Non-pigmented ciliary epithelial cell (primary cell): ENCODE data around the gene BTBD9.
A peak's percentile ranks its signal among the peaks of the same experiment; 100 is the strongest.

Experiments used
- DNase-seq: peaks from one replicate; pipeline ENCODE4 v3.0.0-alpha.2; 2010; ENCODE audit warnings: low read depth

BTBD9 gene

DNA sequence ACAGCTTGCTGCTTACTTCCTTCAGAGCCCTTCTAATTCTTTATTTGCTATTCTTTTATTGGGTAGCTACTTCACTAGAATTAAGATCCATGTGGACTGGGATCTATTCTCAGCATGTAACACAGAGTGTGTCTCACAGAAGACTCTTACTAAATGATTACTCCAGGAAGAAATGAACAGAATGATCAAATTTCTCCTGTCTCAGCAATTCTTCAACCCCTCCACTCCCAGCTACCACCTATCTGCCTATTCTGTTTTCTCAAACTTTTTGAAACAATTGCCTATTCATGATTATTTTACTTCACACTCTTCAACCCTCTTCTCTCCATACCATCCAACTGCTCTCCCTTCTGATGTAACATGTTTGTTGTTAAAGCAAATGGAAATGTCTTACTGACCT, 132.6 kb downstream of the BTBD9 start:
- DNase-seq: no peak

DNA sequence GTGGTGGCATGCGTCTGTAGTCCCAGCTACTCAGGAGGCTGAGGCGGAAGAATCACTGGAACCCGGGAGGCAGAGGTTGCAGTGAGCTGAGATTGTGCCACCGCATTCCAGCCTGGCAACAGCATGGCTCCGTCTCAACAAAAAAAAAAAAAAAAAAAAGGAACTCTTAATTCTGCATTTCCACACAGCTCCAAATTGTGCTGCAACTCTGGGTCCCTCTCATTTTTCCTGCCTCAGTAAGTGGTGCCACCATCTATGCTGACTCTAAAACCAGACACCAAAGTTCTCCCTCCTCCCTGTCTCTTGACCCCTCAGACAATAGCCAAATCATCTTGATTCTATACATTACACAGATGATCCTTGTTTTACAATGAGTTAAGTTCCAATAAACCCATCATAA, 133.9 kb downstream of the BTBD9 start:
- DNase-seq: no peak

DNA sequence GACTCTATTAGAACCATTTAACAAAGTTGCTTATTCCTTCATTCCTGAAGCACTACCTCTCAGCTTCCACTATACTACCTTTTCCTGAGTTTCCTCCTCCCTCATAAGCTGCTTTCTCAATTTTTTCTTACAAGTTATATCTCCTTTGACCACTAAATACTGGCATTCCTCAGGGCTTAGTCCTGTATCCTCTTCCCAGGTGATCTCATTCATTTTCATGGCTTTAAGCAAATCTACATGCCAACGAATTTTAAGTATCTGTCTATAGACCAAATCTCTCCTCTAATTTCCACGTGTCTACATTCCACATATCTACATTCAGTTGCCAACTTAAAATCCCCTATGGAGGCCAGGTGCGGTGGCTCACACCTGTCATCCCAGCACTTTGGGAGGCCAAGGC, 134.7 kb downstream of the BTBD9 start:
- no peak for DNase-seq

DNA sequence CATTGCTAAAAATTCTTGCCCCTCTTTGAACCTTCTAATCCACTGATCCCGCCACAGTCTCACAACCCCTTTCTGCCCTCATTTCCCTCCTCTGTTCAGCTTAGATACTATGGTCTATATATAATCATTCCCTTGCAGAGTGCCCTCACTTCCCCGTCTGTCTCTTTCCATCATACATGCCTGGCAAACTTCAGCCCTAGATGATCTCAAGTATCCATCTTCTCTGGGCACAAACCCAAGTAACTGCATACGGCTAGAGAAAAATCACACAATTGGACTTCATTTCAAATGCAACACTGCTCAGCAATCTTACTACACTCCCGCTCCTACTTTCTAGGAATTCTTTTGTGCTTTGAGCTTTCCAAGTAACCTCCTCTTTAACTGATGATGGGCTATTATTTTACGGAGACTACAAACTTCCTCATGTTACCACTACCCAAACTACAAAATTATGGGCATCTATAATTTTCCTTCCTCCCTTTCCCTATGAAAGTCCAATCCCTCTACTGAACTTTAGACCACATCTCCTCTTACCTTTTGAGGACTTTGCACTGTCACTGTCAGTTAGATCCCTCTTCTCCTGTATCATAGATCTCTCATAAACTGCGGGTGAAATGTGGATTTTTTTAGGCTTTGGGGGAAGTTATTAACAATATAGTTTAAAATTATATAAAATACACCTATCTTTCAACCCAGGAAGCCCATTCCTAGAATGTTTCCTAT, 135.6 kb downstream of the BTBD9 start:
- no peak for DNase-seq

DNA sequence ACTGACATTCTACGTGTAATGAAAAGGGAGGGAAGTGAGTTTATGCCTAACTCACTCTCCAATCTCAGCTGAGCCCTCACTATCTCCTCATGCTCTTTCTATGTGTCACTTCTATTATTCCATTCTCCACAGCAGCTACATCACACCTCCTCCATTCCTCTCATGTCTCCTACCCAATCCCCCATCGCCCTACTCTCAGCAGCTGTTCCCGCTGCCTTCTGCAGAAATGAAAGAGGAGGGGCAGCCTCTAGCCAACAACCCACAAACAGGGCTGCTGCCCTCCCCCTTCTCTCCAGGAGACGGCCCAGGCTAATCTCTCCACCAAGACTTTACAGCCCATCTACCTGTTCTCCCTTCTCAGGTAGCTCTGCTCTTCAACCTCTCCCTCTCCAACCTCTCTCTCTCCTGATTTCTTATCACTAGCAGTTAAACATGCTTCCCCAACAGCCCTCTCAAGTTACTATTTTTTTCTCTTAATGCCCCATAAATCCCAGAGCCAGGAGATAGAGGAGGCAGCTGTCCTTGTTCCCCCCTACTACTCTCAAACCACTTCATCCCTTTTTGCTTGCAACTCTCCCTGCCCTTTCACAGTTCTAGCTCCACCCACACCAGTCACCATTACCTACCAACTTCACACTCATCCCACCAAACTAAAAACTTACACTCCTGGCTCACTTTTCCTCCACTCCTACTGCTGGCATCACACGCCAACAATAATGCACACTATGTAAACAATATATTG, 136.5 kb downstream of the BTBD9 start:
- DNase-seq: no peak

DNA sequence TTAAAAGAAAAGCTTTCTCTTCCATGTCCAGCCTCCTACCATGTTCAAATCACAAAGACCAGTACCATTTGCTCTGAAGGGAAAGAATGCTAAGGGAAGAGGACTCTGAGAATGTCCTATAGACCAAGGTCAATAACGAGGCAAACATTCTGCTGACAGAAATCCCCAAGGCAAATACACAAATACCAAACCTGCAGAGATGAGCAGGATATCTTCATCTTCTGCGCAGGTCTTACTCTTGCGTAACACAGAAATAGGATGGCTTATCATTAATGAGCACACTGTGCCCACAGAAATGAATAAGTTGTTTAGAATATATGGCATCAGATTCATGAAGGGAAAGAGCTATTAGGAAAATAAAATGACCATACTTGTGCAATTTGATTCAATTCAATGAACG, 137.3 kb downstream of the BTBD9 start:
- no peak for DNase-seq

DNA sequence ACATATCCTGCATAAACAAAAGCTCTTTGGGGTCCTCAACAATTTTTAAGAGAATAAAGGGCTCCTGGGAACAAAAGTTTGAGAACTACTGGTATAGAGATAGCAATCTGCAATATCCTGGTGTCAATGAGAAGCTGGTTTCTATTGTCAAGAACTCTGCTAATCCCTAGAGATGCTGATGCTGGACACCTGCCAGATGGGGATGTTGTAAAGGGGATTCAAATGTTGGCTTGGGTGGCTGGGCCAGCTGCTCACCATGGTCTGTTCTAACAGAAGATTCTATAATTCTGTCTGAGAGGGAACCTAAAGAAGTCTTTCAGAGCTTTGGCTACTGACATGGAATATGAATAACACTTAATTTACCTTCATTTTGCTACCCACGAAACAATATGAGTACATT, 137.8 kb downstream of the BTBD9 start:
- DNase-seq: no peak

DNA sequence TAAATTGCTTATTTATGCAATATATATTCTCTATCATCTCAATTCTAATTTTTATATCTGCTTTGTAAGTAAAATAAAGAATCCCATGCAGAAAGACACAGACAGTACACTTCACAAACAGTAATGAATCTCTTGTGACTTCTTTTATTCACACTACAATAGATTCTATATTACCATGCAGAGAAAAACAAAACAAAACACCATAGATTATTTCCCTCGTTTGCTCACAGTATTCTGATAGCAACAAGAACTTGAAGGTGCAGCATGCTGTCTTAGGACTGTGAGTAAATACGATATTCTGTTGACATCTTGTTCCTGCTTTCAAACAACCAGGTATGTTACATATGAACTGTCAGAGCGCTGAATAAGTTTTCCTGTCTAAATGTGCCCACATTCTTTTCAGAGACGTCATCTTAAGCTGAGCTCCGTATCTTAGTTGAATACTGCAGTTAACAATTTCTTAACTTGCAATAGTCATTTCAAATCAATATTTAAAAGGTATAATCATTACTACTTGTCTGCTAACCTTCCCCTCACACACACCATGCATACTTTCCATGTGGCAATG, 140.1 kb downstream of the BTBD9 start:
- no peak for DNase-seq

DNA sequence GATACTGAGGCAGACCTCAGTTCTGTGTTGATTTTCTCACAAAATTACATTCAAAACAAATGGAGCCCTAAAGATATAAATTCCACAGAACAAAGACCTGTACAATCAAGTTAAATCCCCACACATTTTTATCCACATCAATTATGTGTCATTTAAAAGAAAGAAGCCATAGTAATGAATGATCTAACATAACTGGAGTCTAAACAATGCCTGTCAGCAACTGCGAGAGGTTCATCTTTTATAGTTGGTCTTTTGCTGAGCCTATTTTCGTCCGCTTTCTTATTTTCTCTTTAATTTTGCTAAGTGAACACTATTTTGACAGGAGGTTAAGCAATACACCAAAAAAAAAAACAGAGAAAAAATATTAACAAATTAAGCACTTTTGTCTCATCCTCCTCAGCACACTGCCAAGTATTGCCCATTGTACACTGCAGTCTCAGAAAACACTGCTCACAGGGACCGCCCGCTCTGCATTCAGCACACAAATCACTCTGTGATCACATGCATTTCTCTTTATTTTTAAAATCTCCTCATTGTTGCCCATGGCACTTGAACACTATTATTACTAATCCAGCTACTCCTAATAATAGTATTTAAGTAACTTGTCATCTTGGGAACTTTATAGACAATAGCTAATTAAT, 140.8 kb downstream of the BTBD9 start:
- DNase-seq: no peak

DNA sequence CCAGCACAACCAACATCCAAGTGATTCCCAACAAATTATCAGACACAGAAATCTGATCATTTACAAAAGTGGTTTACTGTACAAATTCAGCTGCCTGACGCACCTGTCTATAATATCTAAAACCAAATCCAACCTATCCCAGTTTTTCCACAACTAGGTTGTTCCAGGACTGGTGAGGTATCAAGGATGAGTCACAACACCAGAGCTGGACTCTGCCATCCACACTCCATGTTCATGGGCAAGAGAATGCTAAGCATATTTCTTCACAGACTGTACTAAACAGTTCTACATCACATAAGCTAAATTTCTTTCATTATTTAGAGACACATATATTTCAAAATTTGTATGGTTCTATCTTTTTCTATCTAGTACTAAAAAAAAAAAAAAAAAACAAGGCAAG, 141.6 kb downstream of the BTBD9 start:
- DNase-seq: no peak

DNA sequence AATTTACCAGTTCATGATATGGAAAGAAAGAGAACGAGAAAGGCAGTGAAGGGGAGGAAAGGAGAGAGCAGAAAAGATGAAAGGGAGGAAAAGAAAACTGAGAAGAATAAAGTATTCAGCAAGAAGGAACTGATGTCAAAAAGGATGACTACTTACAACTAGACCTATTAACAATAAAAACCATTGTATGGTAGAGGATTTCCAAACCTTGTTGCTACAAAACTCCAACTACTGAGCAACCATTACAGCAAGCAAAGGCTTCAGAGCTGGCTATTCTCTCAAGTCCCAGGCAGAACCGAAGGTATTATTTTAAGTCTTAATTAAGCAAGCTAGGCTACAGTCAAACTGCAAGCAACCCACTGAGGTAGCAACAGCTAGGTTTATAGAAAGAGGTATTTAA, 142.2 kb downstream of the BTBD9 start:
- no peak for DNase-seq

DNA sequence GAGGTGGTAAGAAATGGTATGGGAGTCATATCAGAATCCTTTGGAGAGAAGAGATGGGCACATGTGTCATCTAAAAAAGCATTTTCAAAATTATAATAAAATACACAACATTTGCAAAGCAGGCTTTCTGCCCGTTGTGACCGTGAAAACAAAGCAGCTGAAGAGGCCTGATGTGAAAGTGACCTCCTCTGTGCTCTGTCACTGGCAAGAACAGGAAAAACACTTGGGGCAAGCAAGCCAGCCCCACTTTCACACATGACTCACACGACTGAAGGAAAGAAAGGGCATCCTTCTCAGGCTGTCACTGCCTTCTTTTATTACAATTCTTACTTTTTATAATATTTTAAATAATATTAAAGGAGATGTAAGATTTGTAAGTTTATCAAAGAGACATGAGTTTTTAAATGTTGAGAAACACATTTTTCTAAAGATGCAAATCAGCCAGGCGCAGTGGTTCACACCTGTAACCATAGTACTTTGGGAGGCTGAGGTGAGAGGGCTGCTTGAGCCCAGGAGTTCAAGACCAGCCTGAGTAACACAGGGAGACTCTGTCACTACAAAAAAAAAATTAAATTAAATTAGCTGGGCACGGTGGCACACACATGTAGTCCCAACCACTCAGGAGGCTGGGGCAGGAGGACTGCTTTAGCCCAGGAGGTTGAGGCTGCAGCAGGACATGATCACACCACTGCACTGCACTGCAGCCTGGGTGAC, 143.7 kb downstream of the BTBD9 start:
- no peak for DNase-seq

DNA sequence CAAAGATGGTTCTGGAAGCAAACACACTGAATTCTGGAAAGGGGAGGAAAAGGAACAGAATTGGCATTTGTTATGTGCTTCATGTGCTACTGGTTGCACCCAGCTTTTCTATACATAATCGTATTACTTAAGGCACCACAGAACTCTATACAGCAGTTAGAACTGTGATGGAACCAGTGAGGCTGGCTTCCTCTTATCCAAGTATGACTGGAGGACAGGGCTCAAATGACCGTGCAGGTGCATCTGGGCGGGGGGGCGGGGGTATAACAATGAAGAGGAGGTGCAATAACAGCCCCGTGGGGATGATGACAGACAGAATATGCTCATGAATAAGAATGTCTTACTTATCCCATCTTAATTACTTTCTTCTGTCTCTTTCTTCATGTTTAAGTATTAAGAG, 144.2 kb downstream of the BTBD9 start:
- DNase-seq: no peak

DNA sequence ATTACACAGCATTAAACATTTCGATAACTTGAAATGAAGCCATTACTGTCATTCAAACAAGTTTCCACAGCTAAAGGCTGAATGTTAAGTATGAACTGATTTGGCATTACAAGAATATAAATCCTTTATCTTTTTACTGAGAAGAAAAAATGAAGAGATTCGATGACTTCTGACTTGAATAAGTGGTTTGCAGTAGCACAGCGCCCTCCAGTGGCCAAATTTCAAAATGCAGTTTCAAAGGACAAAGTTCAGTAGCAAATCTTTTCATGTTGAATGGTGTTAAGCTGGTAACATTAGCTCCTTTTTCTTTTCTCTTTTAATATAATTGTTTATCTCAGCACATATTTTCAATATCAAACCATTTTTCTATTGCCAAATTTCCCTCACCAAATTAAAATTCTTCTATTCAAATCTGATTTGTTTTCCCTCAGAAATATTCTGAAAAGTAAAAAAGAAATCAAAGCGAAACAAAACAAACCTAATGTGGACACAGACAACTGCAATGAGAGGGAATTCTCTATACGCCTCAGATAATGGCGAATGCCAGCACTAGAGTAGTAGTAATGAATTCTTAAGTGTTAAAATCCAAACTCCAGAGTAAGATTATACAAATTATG, 145.7 kb downstream of the BTBD9 start:
- no peak for DNase-seq

DNA sequence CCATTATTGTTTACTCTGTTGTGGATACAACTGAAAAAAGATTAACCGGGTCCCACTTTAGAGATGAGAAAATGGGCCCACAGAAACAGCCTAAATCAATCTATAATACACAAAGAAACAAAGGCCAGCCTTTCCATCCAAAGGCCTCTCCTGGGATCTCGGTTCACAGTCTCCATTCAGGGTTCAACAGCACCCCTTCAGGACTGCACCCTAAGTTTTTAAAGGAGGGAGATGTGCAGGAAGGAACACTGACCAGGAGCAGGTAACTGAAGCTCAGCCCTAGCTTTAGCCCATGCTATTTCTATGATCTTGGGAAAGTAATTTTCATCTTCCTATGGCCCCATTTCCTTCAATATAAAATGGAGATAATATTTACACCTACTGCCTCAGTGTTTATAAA, 147.7 kb downstream of the BTBD9 start:
- no peak for DNase-seq

DNA sequence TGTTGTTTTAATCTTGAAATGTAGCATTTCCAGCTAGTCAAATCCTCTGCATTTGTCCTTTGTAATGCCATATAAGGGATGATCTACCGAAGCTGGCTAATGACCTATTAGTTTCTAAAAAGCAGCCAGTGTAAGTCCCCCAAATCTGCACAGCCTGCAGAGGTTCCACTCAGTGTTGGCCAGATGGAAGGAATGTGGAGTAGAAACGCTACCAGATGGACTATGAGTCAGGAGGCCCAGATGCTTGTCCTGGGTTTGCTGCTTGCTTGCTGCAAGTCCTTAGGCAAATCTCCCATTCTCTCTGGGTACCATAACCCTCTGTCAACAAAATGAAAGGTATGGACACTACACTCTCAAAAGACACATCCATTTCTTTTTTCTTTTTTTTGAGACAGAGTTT, 149.8 kb downstream of the BTBD9 start:
- peak; percentile 46 for DNase-seq

DNA sequence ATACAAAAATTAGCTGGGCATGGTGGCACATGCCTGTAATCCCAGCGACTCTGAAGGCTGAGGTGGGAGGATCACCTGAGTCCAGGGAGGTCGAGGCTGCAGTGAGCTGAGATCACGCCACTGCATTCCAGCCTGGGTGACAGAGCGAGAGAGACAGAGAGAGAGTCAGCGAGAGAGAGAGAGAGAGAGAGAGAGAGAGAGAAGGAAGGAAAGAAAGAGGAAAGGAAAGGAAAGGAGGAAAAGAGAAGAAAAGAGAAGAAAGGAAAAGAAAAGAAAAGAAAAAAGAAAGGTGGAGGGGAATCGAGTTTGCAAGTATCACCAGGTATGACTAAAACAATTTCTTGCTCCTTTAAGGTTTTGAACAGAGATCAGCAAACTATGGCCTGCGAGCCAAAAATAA, 152.3 kb downstream of the BTBD9 start:
- no peak for DNase-seq

DNA sequence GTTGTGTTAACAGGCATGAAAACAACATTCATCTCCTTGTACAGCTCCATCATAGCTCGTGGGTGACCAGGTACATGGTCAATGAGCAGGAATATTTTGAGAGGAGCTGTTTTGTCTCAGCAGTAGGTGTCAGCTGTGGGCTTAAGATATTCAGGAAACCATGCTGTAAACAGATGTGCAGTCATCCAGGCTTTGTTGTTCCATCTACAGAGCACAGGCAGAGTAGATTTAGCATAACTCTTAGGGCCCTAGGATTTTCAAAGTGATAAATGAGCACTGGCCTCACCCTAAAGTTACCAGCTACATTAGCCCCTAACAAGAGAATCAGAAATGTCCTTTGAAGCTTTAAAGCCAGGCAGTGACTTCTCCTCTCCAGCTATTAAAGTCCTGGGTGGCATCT, 154.2 kb downstream of the BTBD9 start:
- no peak for DNase-seq

DNA sequence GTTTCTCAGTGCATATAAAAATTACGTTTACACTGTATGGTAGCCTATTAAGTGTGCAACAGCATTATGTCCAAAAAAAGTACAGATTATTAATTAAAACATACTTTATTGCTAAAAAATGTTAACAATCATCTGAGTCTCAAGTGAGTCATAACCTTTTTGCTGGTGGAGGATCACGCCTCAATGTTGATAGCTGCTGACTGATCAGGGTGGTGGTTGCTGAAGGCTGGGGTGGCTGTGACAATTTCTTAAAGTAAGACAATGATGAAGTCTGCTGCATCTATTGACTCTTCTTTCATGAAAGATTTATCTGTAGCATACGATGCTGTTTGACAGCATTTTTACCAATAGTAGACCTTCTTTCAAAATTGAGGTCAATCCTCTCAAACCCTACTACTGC, 155.1 kb downstream of the BTBD9 start:
- no peak for DNase-seq

DNA sequence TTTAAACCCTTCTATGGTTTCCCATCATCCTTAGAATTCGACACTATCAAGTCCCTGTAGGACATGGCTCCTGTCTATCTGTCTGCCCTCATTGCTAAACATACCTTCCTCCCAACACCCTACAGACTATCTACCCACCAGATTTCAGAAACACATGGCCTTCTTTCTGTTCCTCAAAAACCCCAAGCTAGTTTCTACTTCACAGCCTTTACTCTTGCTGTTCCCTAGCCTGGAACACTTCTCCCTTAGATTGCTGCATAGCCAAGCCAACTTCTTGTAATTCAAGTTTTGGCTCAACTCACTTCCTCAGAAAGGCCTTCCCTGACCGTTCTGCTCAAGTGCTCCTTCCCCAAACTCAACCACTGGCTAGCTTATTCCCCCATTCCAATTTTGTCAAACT, 156.2 kb downstream of the BTBD9 start:
- DNase-seq: no peak

DNA sequence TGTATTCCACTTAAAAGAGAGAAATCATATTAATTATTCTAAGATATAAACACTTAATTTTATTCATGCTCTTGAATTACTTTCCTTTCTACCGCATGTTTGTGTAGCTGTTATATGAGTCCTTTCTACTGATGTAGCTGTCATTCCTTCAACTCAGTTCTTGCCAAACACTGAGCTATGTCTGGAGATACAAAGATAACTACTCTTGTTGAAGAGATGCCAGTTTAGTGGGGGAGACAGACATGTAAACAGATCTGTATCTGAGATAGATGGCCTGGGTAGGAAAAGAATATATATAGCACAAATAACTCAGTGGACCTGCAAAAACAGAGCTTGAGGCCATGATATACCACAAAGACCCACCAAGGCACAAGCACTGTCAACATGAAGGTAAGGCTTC, 157.3 kb downstream of the BTBD9 start:
- no peak for DNase-seq

DNA sequence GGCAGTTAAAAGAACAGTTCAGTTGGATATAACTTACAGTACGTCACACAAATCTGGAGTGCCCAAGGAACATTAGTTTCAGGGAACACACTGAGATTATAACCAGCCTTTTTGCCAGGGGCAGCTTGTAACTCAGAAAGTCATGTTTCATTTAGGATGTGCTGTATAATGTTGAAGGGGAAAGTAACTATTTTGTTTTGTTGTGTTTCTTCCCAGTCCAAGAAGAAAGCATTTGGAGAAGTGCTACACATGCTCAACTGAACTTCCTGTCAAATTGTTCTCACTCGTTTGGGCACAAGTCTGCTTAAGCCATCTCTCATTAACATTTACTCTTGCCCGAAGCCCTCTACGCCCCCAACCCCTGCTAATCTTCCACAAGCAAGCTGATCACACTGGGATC, 157.9 kb downstream of the BTBD9 start:
- DNase-seq: no peak
